HCT116 (cell line): ENCODE results near the gene FARP1. TPM values are rescaled to one million over a fixed set of nuclear protein-coding genes. Genes with fewer than 3 reads are reported as not detected.

ENCODE experiments used
- ATAC-seq: fragments of 200-7000 bp; cut with Tn5 transposase; 2 replicates; pipeline ENCODE4 v1.9.1; 2020; ENCODE audit warnings: mild to moderate bottlenecking, moderate library complexity
- BruUV-seq: library from RNA; stranded (reverse); fragments of 400-500 nt; replicated peaks from 2 replicates; lab custom pipeline; 2021; lab: Mats Ljungman, UMichigan
- CTCF ChIA-PET: fragments of 300-600 bp; sonication (Branson Sonifier 250); formaldehyde crosslinking; loops from one replicate; lab custom pipeline; 2021; ENCODE audit warnings: antibody characterized with exemption; lab: Charles Lee
- POLR2A ChIA-PET: fragments of 300-600, 350-600 bp; sonication (Branson Sonifier 250); formaldehyde crosslinking; loops from one replicate; lab custom pipeline; 2021; ENCODE audit warnings: antibody characterized with exemption; lab: Charles Lee
- RAD21 ChIA-PET, 2 experiments: fragments of 300-600 bp; sonication (Branson Sonifier 250); formaldehyde crosslinking; loops; one replicate each; lab custom pipeline; 2023; ENCODE audit warnings: low total read pairs in 2 of 2; ENCODE audit not compliant: uncharacterized antibody in 2 of 2, unreplicated experiment in 2 of 2, low non-redundant PET in 1 of 2; lab: Charles Lee
- DNase-seq: peaks from one replicate; pipeline ENCODE4 v3.0.0-alpha.2; 2010; ENCODE audit warnings: low read depth, low spot score
- H2AFZ ChIP-seq: fragments of 200-600 bp; shearing (Covaris generic), sonication (generic); 2 replicates; pipeline ENCODE4 v1.6.1; 2017; ENCODE audit warnings: low read depth, mixed run types, mixed read lengths, antibody characterized with exemption, low read length; ENCODE audit not compliant: poor library complexity, severe bottlenecking
- H3K27ac ChIP-seq: 2 replicates; pipeline ENCODE4 v1.5.1; 2012; ENCODE audit warnings: low read depth, low read length
- H3K27me3 ChIP-seq: fragments of 200-600 bp; sonication (generic); 2 replicates; pipeline ENCODE4 v1.6.1; 2016; ENCODE audit warnings: mixed run types, low read length, mixed read lengths; ENCODE audit not compliant: insufficient read depth
- H3K36me3 ChIP-seq, 2 experiments: fragments of 200-500 bp in 1 of 2; fragments of 200-600 bp in 1 of 2; sonication (Bioruptor generic) in 1 of 2; sonication (generic) in 1 of 2; 2 replicates each; pipeline versions ENCODE4 v1.5.1 to v1.6.1; 2014 to 2016; ENCODE audit warnings: low read length in 2 of 2, inconsistent platforms in 1 of 2, mixed read lengths in 1 of 2, mixed run types in 1 of 2; ENCODE audit not compliant: insufficient read depth in 2 of 2, control insufficient read depth in 1 of 2
- H3K4me1 ChIP-seq, 2 experiments: fragments of 200-600 bp in 1 of 2; sonication (generic) in 1 of 2; 2 replicates each; pipeline versions ENCODE4 v1.5.1 to v1.6.1; 2012 to 2017; ENCODE audit warnings: low read length in 2 of 2, inconsistent platforms in 1 of 2, mild to moderate bottlenecking in 1 of 2, mixed read lengths in 1 of 2, mixed run types in 1 of 2, moderate library complexity in 1 of 2; ENCODE audit not compliant: insufficient read depth in 2 of 2, control insufficient read depth in 1 of 2
- H3K4me2 ChIP-seq: fragments of 200-600 bp; sonication (generic); 2 replicates; pipeline ENCODE4 v1.6.1; 2017; ENCODE audit warnings: mixed run types, low read length, mixed read lengths
- H3K4me3 ChIP-seq, 2 experiments: fragments of 200-600 bp in 1 of 2; sonication (generic) in 1 of 2; replicated peaks in 1 of 2; 2 replicates each; pipeline ENCODE4 v1.5.1; 2011 to 2016; ENCODE audit warnings: low read length in 2 of 2, control low read depth in 1 of 2, low read depth in 1 of 2, mild to moderate bottlenecking in 1 of 2, mixed read lengths in 1 of 2, mixed run types in 1 of 2
- H3K79me2 ChIP-seq: fragments of 200-600 bp; sonication (generic); 2 replicates; pipeline ENCODE4 v1.6.1; 2017; ENCODE audit warnings: mild to moderate bottlenecking, mixed run types, low read length, moderate library complexity, mixed read lengths; ENCODE audit not compliant: insufficient read depth
- H3K9ac ChIP-seq: fragments of 200-600 bp; sonication (generic); 2 replicates; pipeline ENCODE4 v1.6.1; 2016; ENCODE audit warnings: low read length, mixed read lengths
- H3K9me2 ChIP-seq: fragments of 200-600 bp; sonication (generic), shearing (Covaris generic); 2 replicates; pipeline ENCODE4 v1.6.1; 2017; ENCODE audit warnings: mixed run types, mild to moderate bottlenecking, moderate library complexity; ENCODE audit not compliant: insufficient read depth
- H3K9me3 ChIP-seq, 2 experiments: fragments of 200-500 bp in 1 of 2; fragments of 200-600 bp in 1 of 2; sonication (Bioruptor generic) in 1 of 2; sonication (generic) in 1 of 2; 2 replicates each; pipeline ENCODE4 v1.6.1; 2014 to 2017; ENCODE audit warnings: low read length in 2 of 2, mixed read lengths in 2 of 2, inconsistent platforms in 1 of 2, low read depth in 1 of 2, mild to moderate bottlenecking in 1 of 2, mixed run types in 1 of 2, moderate library complexity in 1 of 2; ENCODE audit not compliant: control insufficient read depth in 1 of 2, insufficient read depth in 1 of 2
- H4K20me1 ChIP-seq: fragments of 200-600 bp; sonication (generic), shearing (Covaris generic); 2 replicates; pipeline ENCODE4 v1.6.1; 2017; ENCODE audit warnings: mixed run types, mild to moderate bottlenecking, moderate library complexity; ENCODE audit not compliant: insufficient read depth
- ATF3 ChIP-seq: IDR thresholded peaks from 2 replicates; pipeline ENCODE4 v1.6.1; 2012
- CBX3 ChIP-seq: IDR thresholded peaks from 2 replicates; pipeline ENCODE4 v1.6.1; 2012; ENCODE audit warnings: low read depth
- CTCF ChIP-seq, 3 experiments: fragments of 200-600 bp in 1 of 3; sonication (generic) in 1 of 3; IDR thresholded peaks in 2 of 3; conservative IDR thresholded peaks in 1 of 3; 2 replicates each; pipeline ENCODE4 v1.5.1; 2012 to 2017; ENCODE audit warnings: low read depth in 2 of 3, low read length in 2 of 3, antibody characterized with exemption in 1 of 3, borderline replicate concordance in 1 of 3, control low read depth in 1 of 3, mild to moderate bottlenecking in 1 of 3, mixed read lengths in 1 of 3, mixed run types in 1 of 3, moderate library complexity in 1 of 3; ENCODE audit not compliant: insufficient read depth in 1 of 3
- EGR1 ChIP-seq: IDR thresholded peaks from 2 replicates; pipeline ENCODE4 v1.6.1; 2012; ENCODE audit warnings: low read depth
- FOSL1 ChIP-seq: IDR thresholded peaks from 2 replicates; pipeline ENCODE4 v1.6.1; 2012; ENCODE audit warnings: low read depth
- JUND ChIP-seq: IDR thresholded peaks from 2 replicates; pipeline ENCODE4 v1.6.1; 2012
- MAX ChIP-seq: IDR thresholded peaks from 2 replicates; pipeline ENCODE4 v1.6.1; 2012
- POLR2A ChIP-seq: IDR thresholded peaks from 2 replicates; pipeline ENCODE4 v1.7.0; 2011; ENCODE audit warnings: borderline replicate concordance; ENCODE audit not compliant: insufficient read depth, insufficient read length; ENCODE audit errors: extremely low read depth
- RAD21 ChIP-seq: IDR thresholded peaks from 2 replicates; pipeline ENCODE4 v1.6.1; 2012; ENCODE audit warnings: low read depth, mild to moderate bottlenecking
- REST ChIP-seq: IDR thresholded peaks from 2 replicates; pipeline ENCODE4 v1.6.1; 2012; ENCODE audit warnings: low read depth
- SRF ChIP-seq: IDR thresholded peaks from 2 replicates; pipeline ENCODE4 v1.6.1; 2012; ENCODE audit warnings: low read depth
- TCF7L2 ChIP-seq: IDR thresholded peaks from 2 replicates; pipeline ENCODE4 v1.7.0; 2011; ENCODE audit warnings: borderline replicate concordance, inconsistent platforms; ENCODE audit not compliant: insufficient read depth, insufficient read length; ENCODE audit errors: extremely low read depth
- ZBTB33 ChIP-seq: IDR thresholded peaks from 2 replicates; pipeline ENCODE4 v1.6.1; 2011; ENCODE audit warnings: mild to moderate bottlenecking, low read length, moderate library complexity; ENCODE audit not compliant: insufficient replicate concordance; ENCODE audit errors: extremely low read depth
- ZFX ChIP-seq: fragments of 450-650 bp; IDR thresholded peaks from 2 replicates; pipeline ENCODE4 v1.6.1; 2017
- ZNF274 ChIP-seq: fragments of 200-500 bp; sonication (Bioruptor generic); IDR thresholded peaks from 2 replicates; pipeline ENCODE4 v1.6.1; 2014; ENCODE audit warnings: mild to moderate bottlenecking, low read depth, low read length, inconsistent platforms
- intact Hi-C: fragments of 100-400 bp; cut with micrococcal nuclease; formaldehyde crosslinking; loops from 2 replicates; pipeline ENCODE4 v1.10.0; 2022
- total RNA-seq: library from RNA; stranded (reverse); gene quantifications from one replicate; pipeline ENCODE4 v1.2.1, GENCODE V29; 2021; ENCODE audit not compliant: unreplicated experiment

The FARP1 gene
- total RNA-seq, 1 experiment from 2014 or later, result 30.5 TPM

- CTCF ChIA-PET, result interaction anchor here (1.0 kb wide), 1 partner anchor 9 kb away, joined by 3 read pairs; no protein-coding TSS in a partner anchor
- TF ChIP-seq MAX, result no peak
- TF ChIP-seq JUND, result no peak
- no peak for TF ChIP-seq ZNF274
- TF ChIP-seq ZFX, result no peak
- no peak for TF ChIP-seq ZBTB33
- no peak for TF ChIP-seq REST
- no peak for TF ChIP-seq EGR1
- no peak for TF ChIP-seq RAD21
- no peak for TF ChIP-seq FOSL1
- TF ChIP-seq ATF3, result no peak
- TF ChIP-seq TCF7L2, result no peak
- no peak for TF ChIP-seq SRF
- no peak for TF ChIP-seq CBX3
- TF ChIP-seq CTCF (IDR thresholded peaks at IDR 0.05 in 2 of 3, conservative IDR thresholded peaks at IDR 0.05 in 1 of 3; ENCODE audit: borderline replicate concordance in 1 of 3, insufficient read depth in 1 of 3, low read depth in 2 of 3, low read length in 2 of 3), result no peak
- TF ChIP-seq POLR2A, result no peak
Observed at GRCh38 chr13:98175043-98175442, 32.1 kb downstream of the FARP1 start.

More at GRCh38 chr13:98175043-98175442, 32.1 kb downstream of the FARP1 start:
- H4K20me1 ChIP-seq, result no peaks in the 10 kb centered on the region
- intact Hi-C loops, result no loop called here
- ATAC-seq (no peak), DNase-seq (no peak)
- peaks cover 32 to 33% of the 10 kb centered on the region in 2 experiments for H3K4me1 ChIP-seq
- no peak overlapping the region for H3K27ac ChIP-seq
- no TSS peak for BruUV-seq
- H3K79me2 ChIP-seq, result peaks cover 3% of the 10 kb centered on the region; the same call in 1 of the 2 replicates
- no peak overlapping the region for H3K9ac ChIP-seq
- H3K36me3 ChIP-seq, result no peaks in the 10 kb centered on the region
- no peak overlapping the region for H3K4me2 ChIP-seq
- ChIA-PET RAD21 (no interaction called here), POLR2A (no interaction called here)
- H2AFZ ChIP-seq, result no peak overlapping the region
- no peak overlapping the region for H3K4me3 ChIP-seq
- no peaks in the 10 kb centered on the region for H3K9me3 ChIP-seq
- no peaks in the 10 kb centered on the region for H3K9me2 ChIP-seq
- no peaks in the 10 kb centered on the region for H3K27me3 ChIP-seq
